GM21528 (cell line): ENCODE results near the gene SRBD1.

Source experiments
- ATAC-seq: cut with Tn5 transposase; IDR thresholded peaks from one replicate; pipeline ENCODE4 v1.9.1; 2021; ENCODE audit warnings: mild to moderate bottlenecking, moderate library complexity; ENCODE audit not compliant: unreplicated experiment, low FRiP score

The SRBD1 gene

DNA sequence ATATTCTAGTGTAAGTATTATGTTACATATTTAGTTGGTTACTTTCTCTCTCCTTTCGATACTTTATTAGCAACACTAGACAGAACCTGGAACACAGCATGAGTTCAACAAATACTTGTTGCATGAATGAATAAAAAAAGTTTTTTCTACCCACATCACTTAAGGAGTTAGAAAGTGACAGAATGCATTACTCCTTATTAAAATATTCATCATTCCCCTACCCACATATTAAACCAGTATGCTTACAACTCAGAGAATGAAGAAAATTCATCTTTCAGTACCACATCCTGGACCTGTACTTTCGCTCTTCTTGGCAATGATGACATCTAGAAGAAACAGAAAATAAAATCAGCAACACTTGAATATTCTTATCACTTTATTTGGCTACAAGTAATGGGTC lies 6.0 kb downstream of the SRBD1 start:
- ATAC-seq = no peak

GRCh38 chr2:45602624-45603023 lies 8.4 kb downstream of the SRBD1 start:
- ATAC-seq = no peak

- no peak for ATAC-seq
Observed at GRCh38 chr2:45598545-45598944, 12.5 kb downstream of the SRBD1 start.

- no peak for ATAC-seq
Observed at GRCh38 chr2:45596761-45597160, 14.3 kb downstream of the SRBD1 start.

DNA sequence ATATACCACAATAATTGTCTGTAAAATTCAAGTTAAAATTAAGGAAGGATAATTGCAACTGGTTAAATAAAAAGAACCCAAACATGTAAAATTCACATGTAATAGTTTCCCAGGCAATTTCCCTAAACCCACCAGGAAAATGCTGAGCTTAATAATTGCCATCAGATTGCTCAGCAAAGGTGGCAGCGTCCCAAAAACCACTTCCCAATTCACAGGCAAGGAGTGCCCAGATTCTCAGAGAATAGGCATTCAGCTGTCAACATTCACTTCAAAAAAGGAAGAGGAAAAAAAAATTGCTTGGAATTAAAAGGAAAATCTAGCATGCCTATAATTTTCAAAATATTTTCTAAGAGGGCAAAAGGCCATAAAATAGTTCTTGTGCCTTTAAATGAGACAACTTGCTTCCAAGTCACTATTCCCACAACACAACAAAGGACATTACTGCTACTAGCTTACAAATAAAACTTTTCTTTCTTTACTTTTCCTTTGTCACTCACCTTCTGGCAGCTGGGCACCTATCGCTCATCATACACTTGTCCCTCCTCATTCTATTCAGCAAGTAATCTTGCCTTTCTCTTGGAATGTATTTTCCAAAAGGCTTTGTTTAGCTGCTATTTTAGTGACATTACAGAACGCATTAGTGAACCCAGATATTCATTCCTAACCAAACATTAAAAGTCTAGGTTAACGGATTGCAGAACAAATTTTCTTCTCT lies 15.2 kb downstream of the SRBD1 start:
- ATAC-seq = no peak

DNA sequence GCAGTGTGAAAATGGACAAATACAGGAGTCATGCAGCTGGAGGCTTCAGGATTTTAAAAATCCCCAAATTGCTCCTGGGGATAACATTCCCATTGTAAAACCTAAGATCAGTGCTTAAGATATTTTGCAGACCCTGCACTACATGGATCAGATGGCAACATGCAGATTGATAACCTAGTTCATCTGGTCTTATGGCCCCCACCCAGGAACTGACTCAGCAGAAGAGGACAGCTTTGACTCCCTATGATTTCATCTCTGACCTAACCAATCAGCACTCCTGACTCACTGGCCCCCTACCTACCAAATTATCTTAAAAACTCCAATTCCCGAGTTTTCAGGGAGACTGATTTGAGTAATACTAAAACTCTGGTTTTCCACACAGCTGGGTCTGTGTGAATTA lies 20.0 kb downstream of the SRBD1 start:
- ATAC-seq = no peak

GRCh38 chr2:45588158-45588829 lies 22.8 kb downstream of the SRBD1 start:
- ATAC-seq = no peak

DNA sequence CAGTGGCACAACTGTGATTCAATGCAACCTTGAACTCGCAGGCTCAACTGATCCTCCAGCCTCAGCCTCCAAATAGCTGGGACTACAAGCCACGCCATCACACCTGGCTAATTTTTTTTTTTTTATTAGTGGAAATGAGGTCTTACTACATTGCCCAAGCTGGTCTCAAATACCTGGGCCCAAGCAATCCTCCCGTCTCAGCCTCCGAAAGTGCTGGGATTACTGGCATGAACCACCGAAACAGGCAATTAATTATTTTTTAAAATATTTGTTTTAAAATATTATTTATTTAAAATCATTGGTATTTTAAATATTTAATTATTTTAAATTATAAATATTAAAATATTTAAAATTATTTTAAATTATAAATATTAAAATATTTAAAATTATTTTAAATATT lies 24.5 kb downstream of the SRBD1 start:
- no peak for ATAC-seq

DNA sequence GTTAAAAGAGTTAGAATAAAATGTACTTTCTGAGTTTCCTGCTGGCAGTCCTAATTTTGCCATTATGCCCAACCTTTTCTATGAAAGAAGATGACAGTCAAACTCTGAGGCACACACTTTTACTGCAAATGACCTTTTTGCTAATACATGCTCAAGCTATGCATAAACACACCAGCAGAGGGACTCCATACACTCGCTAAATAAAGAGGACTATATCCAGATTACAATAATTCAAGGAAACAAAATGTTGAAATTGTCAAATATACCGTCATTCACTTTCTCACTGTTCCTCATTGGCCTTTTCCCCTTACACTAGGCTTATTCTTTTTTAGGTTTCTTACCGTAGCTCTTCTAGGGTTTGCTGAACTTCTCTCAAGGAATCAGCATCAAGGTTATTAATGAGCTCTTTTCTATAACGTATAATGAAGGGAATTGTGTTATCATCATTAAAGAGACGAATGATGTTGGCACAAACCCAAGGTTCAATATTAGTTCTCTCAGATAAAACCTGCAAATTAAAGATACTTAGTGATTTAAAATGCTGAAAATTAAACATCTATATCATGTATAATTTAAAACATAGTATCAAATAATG lies 25.7 kb downstream of the SRBD1 start:
- ATAC-seq = no peak

GRCh38 chr2:45583977-45584376 lies 27.1 kb downstream of the SRBD1 start:
- no peak for ATAC-seq

DNA sequence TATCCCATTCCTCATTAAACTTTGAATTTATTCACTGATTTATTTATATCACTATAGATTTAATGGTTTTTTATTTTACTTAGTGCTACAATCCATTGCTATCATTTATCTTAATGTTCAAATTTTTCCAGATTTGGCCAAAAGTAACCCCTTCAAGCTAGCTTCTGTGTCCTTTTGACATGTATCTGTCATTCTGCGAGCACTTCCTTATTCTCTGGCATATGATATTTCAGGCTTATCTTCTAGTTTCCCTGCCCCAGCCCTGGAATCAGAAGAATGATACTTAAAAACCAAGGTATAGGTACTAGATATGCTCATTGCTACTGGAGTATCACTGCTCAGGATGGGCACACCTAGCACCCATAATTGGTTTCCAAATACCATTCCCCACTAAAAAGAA lies 28.5 kb downstream of the SRBD1 start:
- no peak for ATAC-seq

DNA sequence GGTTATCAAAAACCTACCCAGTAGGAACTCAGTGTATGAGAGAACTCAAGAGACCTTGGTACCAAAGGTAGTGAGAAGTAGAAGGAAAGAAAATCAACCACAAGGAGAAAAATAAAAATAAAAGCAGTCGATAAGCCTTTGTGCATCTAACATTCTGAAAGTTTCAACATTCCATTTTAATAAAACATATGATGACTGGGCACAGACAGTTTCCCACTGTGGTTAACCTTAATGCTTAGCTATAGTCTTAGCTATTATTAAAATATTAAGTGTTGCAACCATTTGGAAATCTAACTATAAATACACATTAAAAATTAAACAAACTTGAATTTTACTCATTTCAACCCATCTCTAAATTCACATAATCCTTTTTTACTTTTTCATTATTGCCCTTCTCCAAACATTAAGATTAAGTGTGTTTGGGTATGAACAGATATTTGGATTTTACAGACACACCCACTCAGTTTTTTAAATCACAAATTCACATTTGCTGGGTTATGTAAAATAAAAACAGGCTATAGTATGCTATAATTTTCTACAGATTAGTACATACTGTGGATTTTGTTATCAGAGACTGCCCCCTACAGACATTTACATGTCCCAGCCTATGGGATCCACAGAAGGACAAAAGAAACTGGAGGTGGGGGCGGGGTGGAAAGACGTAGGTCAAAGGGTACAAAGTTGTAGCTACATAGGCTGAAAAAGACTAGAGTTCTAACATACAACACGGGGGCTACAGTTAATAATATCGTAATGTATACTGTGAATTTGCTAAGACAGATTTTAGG lies 32.8 kb downstream of the SRBD1 start:
- ATAC-seq = no peak

DNA sequence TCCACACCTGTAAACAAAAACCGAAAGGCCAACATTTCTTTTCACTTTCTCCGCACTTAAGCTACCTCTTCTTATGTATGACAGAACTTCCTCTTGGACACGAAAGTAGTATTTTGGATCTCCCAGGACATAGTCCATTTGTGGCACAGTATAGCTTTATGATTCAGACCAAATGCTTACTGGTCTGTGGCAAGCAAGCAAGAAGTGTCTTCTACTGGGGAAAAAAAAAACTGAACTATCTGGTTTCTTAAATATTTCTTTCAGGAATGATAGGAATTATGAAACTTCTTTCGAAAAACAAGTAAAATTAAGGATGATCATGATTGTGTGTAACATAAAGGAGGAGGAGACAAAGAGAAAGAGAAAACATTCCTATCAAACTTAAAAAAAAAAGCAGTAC lies 33.6 kb downstream of the SRBD1 start:
- no peak for ATAC-seq

GRCh38 chr2:45575881-45576280 lies 35.2 kb downstream of the SRBD1 start:
- ATAC-seq = no peak

GRCh38 chr2:45572979-45573378 lies 38.1 kb downstream of the SRBD1 start:
- no peak for ATAC-seq

DNA sequence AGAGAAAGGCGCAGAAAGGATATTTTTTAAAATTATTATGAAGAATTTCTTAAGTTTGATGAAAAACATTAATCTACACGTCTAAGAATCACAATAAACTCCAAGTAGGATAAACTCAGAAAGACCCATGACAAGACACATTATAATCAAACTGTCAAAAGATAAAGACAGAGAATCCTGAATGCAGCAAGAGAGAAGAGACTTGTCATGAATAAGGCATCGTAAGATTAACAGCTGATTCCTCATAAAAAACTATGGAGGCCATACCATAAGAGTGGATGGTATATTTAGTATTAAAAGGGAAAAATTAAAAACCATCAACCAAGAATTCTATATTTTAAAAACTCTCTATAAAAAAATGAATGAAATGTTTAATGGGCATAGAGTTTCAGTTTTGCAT lies 39.1 kb downstream of the SRBD1 start:
- ATAC-seq = no peak

- no peak for ATAC-seq
Observed at GRCh38 chr2:45570671-45571334, 40.3 kb downstream of the SRBD1 start.

DNA sequence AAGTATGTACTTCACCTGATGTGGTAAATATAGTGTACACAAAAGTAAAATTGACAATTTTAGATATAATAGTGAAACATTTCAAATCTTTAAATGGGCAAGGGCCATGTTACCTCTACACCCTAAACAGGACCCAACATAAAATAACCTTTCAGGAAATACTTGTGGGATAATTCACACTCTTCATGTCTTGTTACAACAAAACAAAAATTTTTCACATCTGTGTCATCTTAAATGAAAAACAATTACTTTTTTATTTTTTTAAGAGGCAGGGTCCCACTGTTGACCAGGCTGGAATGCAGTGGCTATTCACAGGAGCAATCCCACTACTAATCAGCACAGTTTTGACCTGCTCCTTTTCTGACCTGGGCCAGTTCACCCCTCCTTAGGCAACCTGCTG lies 42.1 kb downstream of the SRBD1 start:
- ATAC-seq = no peak

DNA sequence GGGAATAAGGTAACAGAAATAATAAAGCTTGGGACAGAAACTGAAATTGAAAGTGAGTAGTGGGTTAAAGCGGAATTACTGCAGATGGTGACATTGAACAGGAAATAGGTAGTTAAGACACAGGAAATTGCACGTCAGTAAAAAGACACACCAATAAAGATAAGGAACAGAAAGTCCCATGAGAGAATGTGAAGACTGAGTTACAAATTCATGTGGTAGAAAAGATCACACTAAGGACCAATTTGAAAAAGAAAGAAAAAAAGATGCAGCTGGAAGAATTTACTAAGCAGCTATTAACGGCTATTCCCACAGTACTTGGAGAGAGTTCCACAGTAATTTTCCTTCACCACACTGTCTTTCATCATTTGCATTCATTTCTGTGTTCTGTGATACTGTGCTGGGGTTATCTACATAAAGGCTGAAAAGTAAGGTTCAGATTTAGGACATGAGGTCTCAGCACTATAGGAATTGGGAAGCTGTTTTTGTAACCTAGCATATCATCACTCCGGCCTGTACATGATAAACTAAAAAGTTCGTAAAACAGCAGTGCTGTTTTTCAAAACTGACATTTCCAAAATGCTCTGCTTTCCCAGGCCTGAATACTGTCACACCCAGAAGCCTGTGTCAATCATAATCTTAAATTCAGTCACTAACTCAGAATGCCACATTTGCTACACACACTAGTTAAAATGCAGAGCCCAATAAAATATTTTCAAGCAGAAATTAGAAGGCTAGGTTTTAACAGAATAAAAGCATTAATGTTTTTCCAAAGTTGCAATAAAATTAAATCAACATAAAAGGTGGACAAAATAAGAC lies 42.9 kb downstream of the SRBD1 start:
- peak; percentile 97 for ATAC-seq
